Calu3 (cell line): ENCODE measurements around the gene CDH4. TPM values are rescaled to one million over a fixed set of nuclear protein-coding genes. Genes with fewer than 3 reads are reported as not detected.

Source experiments
- BruUV-seq: library from RNA; stranded (reverse); fragments of 400-500 nt; replicated peaks from 2 replicates; lab custom pipeline; 2021; lab: Mats Ljungman, UMichigan
- CTCF ChIA-PET: fragments of 300-600 bp; sonication (Branson Sonifier 250); formaldehyde crosslinking; loops from one replicate; lab custom pipeline; 2022; ENCODE audit warnings: antibody characterized with exemption; lab: Charles Lee
- DNase-seq: peaks from one replicate; pipeline ENCODE4 v3.0.0; 2022
- H3K27ac Mint-ChIP-seq: one replicate; pipeline ENCODE4 v1.8.0; 2022; ENCODE audit warnings: mixed read lengths; ENCODE audit not compliant: unreplicated experiment
- H3K27me3 Mint-ChIP-seq: one replicate; pipeline ENCODE4 v1.8.0; 2022; ENCODE audit warnings: mixed read lengths; ENCODE audit not compliant: unreplicated experiment
- H3K36me3 Mint-ChIP-seq: one replicate; pipeline ENCODE4 v1.8.0; 2022; ENCODE audit warnings: mild to moderate bottlenecking, moderate library complexity, mixed read lengths; ENCODE audit not compliant: insufficient read depth, unreplicated experiment
- H3K4me1 Mint-ChIP-seq: one replicate; pipeline ENCODE4 v1.8.0; 2022; ENCODE audit warnings: mild to moderate bottlenecking, low read depth, mixed read lengths; ENCODE audit not compliant: unreplicated experiment
- H3K4me3 Mint-ChIP-seq: one replicate; pipeline ENCODE4 v1.8.0; 2022; ENCODE audit warnings: mild to moderate bottlenecking, low read depth, moderate library complexity, mixed read lengths; ENCODE audit not compliant: unreplicated experiment
- H3K9me3 Mint-ChIP-seq: one replicate; pipeline ENCODE4 v1.8.0; 2022; ENCODE audit warnings: low read depth, mixed read lengths; ENCODE audit not compliant: unreplicated experiment
- CTCF ChIP-seq: fragments of 200-600 bp; IDR thresholded peaks from one replicate; pipeline ENCODE4 v1.8.0; 2022; ENCODE audit warnings: antibody characterized with exemption; ENCODE audit not compliant: unreplicated experiment
- intact Hi-C: fragments of 100-400 bp; cut with micrococcal nuclease; formaldehyde crosslinking; loops from one replicate; pipeline ENCODE4 v1.10.0; 2022; ENCODE audit not compliant: unreplicated experiment
- total RNA-seq: library from RNA; stranded (reverse); gene quantifications from 2 replicates; pipeline ENCODE4 v1.2.3, GENCODE V29; 2022

CDH4 gene
- total RNA-seq, 1 experiment from 2014 or later: not detected

GRCh38 chr20:61287583-61288275 lies 35.7 kb downstream of the CDH4 start:
- H3K4me1 Mint-ChIP-seq: no peaks in the 10 kb centered on the region

GRCh38 chr20:61288331-61288784 lies 36.3 kb downstream of the CDH4 start:
- H3K27me3 Mint-ChIP-seq: peaks cover 16% of the 10 kb centered on the region

More at GRCh38 chr20:61287583-61288275, 35.7 kb downstream of the CDH4 start:
- DNase-seq: no peak
- Mint-ChIP-seq H3K27me3 (peaks cover 16% of the 10 kb centered on the region), H3K9me3 (peaks cover 21% of the 10 kb centered on the region), H3K27ac (no peak overlapping the region), H3K36me3 (no peaks in the 10 kb centered on the region), H3K4me3 (no peak overlapping the region)
- CTCF ChIA-PET: no interaction called here
- BruUV-seq: no TSS peak
- intact Hi-C loops: no loop called here
- TF ChIP-seq CTCF: no peak

GRCh38 chr20:61289166-61289565 lies 37.1 kb downstream of the CDH4 start:
- CTCF ChIA-PET: no interaction called here
- TF ChIP-seq CTCF: no peak
- DNase-seq: no peak
- Mint-ChIP-seq H3K27ac (no peak overlapping the region), H3K9me3 (peaks cover 21% of the 10 kb centered on the region), H3K36me3 (no peaks in the 10 kb centered on the region), H3K27me3 (peaks cover 16% of the 10 kb centered on the region), H3K4me3 (no peak overlapping the region), H3K4me1 (no peaks in the 10 kb centered on the region)
- no TSS peak for BruUV-seq
- intact Hi-C loops: no loop called here

More at GRCh38 chr20:61288331-61288784, 36.3 kb downstream of the CDH4 start:
- TF ChIP-seq CTCF: no peak
- intact Hi-C loops: no loop called here
- Mint-ChIP-seq H3K27ac (no peak overlapping the region), H3K9me3 (peaks cover 21% of the 10 kb centered on the region), H3K4me3 (no peak overlapping the region), H3K4me1 (no peaks in the 10 kb centered on the region), H3K36me3 (no peaks in the 10 kb centered on the region)
- BruUV-seq: no TSS peak
- no peak for DNase-seq
- CTCF ChIA-PET: no interaction called here

GRCh38 chr20:61290721-61291120 lies 38.7 kb downstream of the CDH4 start:
- CTCF ChIA-PET: no interaction called here
- Mint-ChIP-seq H3K4me3 (no peak overlapping the region), H3K27ac (no peak overlapping the region), H3K27me3 (peaks cover 16% of the 10 kb centered on the region), H3K4me1 (no peaks in the 10 kb centered on the region), H3K36me3 (peaks cover 5% of the 10 kb centered on the region), H3K9me3 (peaks cover 13% of the 10 kb centered on the region)
- no TSS peak for BruUV-seq
- no peak for DNase-seq
- intact Hi-C loops: no loop called here
- TF ChIP-seq CTCF: no peak
